ENCODE results near the gene ATXN10. TPM values are rescaled to one million over a fixed set of nuclear protein-coding genes. Genes with fewer than 3 reads are reported as not detected.
A peak's percentile ranks its signal among the peaks of the same experiment; 100 is the strongest.

The ATXN10 gene
- total and polyA plus RNA-seq, 2 of the 8 experiments (the other 6 are each of a cell fraction or from before 2014, with no cell fraction given): 134 to 210 TPM

- Histone ChIP-seq H4K20me1 (replicated peaks in 1 of 2; ENCODE audit: control insufficient read depth in 1 of 2, insufficient read depth in 2 of 2, low read length in 2 of 2) (peaks cover 2 to 7% of the 10 kb centered on the region in 2 experiments), H3K23ac (ENCODE audit: insufficient read length) (no peak overlapping the region), H4K8ac (ENCODE audit: extremely low read depth, insufficient read depth, low read length) (no peak overlapping the region), H2AK5ac (ENCODE audit: low read depth, low read length) (no peak overlapping the region), H2BK5ac (ENCODE audit: low read depth, low read length) (no peak overlapping the region), H4K91ac (replicated peaks; ENCODE audit: insufficient read length, low read length) (no peak overlapping the region), H3K27me3 (replicated peaks in 1 of 4; ENCODE audit: control insufficient read depth in 3 of 4, extremely low read depth in 1 of 4, insufficient read depth in 3 of 4, low read length in 3 of 4) (peaks cover 0 to 46% (median 30%) of the 10 kb centered on the region in 4 experiments; a peak in 6 of 7 replicates), H2BK20ac (ENCODE audit: low read length) (no peak overlapping the region), H2BK120ac (replicated peaks; ENCODE audit: low read depth, low read length) (no peak overlapping the region), H3K9me3 (ENCODE audit: insufficient read depth in 2 of 2, low read depth in 1 of 2, low read length in 1 of 2) (no peaks in the 10 kb centered on the region), H3K4me1 (replicated peaks in 1 of 4; ENCODE audit: control insufficient read depth in 3 of 4, insufficient read depth in 4 of 4, low read length in 3 of 4) (peaks cover 0 to 28% (median 22%) of the 10 kb centered on the region in 4 experiments; a peak in 6 of 7 replicates), H3K23me2 (ENCODE audit: low read depth, low read length) (no peaks in the 10 kb centered on the region; the same call in 1 of the 2 replicates), H3K56ac (replicated peaks; ENCODE audit: insufficient read length, low read depth, low read length) (no peak overlapping the region), H3K4me3 (ENCODE audit: extremely low read depth in 1 of 4, insufficient read depth in 2 of 4, low read depth in 3 of 4, low read length in 4 of 4) (no peak overlapping the region), H3K79me1 (ENCODE audit: low read depth, low read length) (no peaks in the 10 kb centered on the region), H2AFZ (ENCODE audit: low read length) (no peak overlapping the region), H3K4ac (replicated peaks; ENCODE audit: insufficient read length, low read depth, low read length) (no peak overlapping the region), H3K14ac (ENCODE audit: insufficient read length) (no peak overlapping the region), H3K36me3 (ENCODE audit: control insufficient read depth in 2 of 4, insufficient read depth in 4 of 4, low read length in 3 of 4) (no peaks in the 10 kb centered on the region), H3K18ac (ENCODE audit: extremely low read depth, low read length) (no peak overlapping the region), H3K27ac (ENCODE audit: low read depth, low read length) (no peak overlapping the region), H3K9ac (replicated peaks in 1 of 4; ENCODE audit: extremely low read depth in 1 of 4, low read depth in 3 of 4, low read length in 3 of 4) (no peak overlapping the region), H4K5ac (ENCODE audit: insufficient read length, low read depth, low read length) (no peak overlapping the region), H2BK15ac (ENCODE audit: low read length) (no peak overlapping the region), H3K79me2 (ENCODE audit: control insufficient read depth in 1 of 2, insufficient read depth in 2 of 2, low read length in 2 of 2) (no peaks in the 10 kb centered on the region), H3K4me2 (ENCODE audit: insufficient read depth in 1 of 2, low read depth in 2 of 2, low read length in 2 of 2) (peak overlapping the region in 1 of 2 experiments; percentile 52; a peak in 1 of 4 replicates), H2BK12ac (ENCODE audit: low read depth, low read length) (no peak overlapping the region)
- POLR2A ChIA-PET (ENCODE audit: partially characterized antibody): interaction anchor here (1.0 kb wide), 2 partner anchors 11 to 13 kb away, joined by 3 to 4 read pairs; no protein-coding TSS in a partner anchor
- TF ChIP-seq CHD1 (IDR thresholded peaks at IDR 0.05; ENCODE audit: low read depth, low read length) (no peak), RAD21 (IDR thresholded peaks at IDR 0.05 in 1 of 2, conservative IDR thresholded peaks at IDR 0.05 in 1 of 2; ENCODE audit: low read depth in 2 of 2, low read length in 2 of 2) (no peak), BCL11A (IDR thresholded peaks at IDR 0.05; ENCODE audit: low read depth in 2 of 2, low read length in 2 of 2) (no peak), GTF2F1 (IDR thresholded peaks at IDR 0.05; ENCODE audit: borderline replicate concordance, low read depth, low read length) (no peak), SIN3A (conservative IDR thresholded peaks at IDR 0.05 in 1 of 2, IDR thresholded peaks at IDR 0.05 in 1 of 2; ENCODE audit: low read depth in 1 of 2, low read length in 2 of 2) (no peak), CREB1 (IDR thresholded peaks at IDR 0.05) (no peak)
- WGBS, 2 experiments (ENCODE audit: extremely low coverage in 1 of 2, insufficient coverage in 1 of 2, insufficient read length in 1 of 2, insufficient replicate concordance in 2 of 2, low coverage in 1 of 2, low lambda C conversion rate in 2 of 2, missing lambda C conversion rate in 1 of 2): 88% methylated on average over 18 of the region's 18 CpGs; no CpG with 5 or more reads in 1 of the 2 experiments
- peak in 1 of 2 experiments; percentile 50 for DNase-seq (ENCODE audit: low read depth in 1 of 2, low spot score in 2 of 2)
- no peak for FAIRE-seq
- CTCF ChIA-PET (ENCODE audit: partially characterized antibody): interaction anchor here (1.0 to 6.3 kb wide), 13 partner anchors 12 to 300 kb away, joined by 3 to 78 read pairs (median 6); no protein-coding TSS in a partner anchor
Observed at GRCh38 chr22:45877651-45878050, 206.0 kb downstream of the ATXN10 start.

Measured in H1 (cell line).